RWPE1 (cell line): ENCODE measurements around the gene SRRM2.

Experiments
- CTCF ChIA-PET: fragments of 350-600 bp; sonication (Branson Sonifier 250); formaldehyde crosslinking; extraction: SDS; loops from one replicate; lab custom pipeline; 2021; lab: Yijun Ruan, JAX
- POLR2A ChIA-PET: fragments of 400-600 bp; formaldehyde crosslinking; extraction: SDS; loops from one replicate; lab custom pipeline; 2020; ENCODE audit warnings: antibody characterized with exemption; ENCODE audit not compliant: low non-redundant PET; lab: Yijun Ruan, JAX
- DNase-seq: peaks from one replicate; pipeline ENCODE4 v3.0.0; 2012; ENCODE audit warnings: low spot score
- H3K27ac ChIP-seq: fragments of 450-650 bp; 2 replicates; pipeline ENCODE4 v1.5.1; 2017
- TF ChIP-seq, protein P1 (sequence below): fragments of 450-650 bp; conservative IDR thresholded peaks from 2 replicates; pipeline ENCODE4 v1.5.1; 2017; ENCODE audit warnings: low read depth, mild to moderate bottlenecking

SRRM2 gene

DNA sequence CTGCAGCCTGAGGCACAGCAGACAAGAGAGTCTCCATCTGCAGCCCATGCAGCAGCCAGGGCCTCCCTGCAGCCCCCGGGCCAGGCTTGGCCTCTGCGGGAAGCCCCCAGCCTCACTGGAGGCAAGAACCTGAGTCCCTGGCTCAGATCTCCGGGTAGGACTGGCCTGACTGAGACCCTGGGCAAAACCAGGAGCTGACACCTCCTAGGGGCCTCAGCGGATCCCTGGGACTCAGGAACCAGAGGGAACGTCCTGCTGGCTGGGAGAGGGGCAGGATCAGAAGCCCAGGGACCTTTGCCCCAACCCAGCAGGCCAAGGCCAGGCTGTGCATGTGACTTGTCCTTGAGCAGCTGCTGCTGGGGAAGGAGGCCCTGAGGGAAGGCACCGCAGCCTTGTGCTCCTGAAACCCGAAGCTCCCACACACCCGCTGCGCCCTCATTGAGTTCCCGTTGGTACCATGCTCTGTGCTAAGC, 62.9 kb downstream of the SRRM2 start:
- CTCF ChIA-PET, result no interaction called here
- POLR2A ChIA-PET, result no interaction called here

DNA sequence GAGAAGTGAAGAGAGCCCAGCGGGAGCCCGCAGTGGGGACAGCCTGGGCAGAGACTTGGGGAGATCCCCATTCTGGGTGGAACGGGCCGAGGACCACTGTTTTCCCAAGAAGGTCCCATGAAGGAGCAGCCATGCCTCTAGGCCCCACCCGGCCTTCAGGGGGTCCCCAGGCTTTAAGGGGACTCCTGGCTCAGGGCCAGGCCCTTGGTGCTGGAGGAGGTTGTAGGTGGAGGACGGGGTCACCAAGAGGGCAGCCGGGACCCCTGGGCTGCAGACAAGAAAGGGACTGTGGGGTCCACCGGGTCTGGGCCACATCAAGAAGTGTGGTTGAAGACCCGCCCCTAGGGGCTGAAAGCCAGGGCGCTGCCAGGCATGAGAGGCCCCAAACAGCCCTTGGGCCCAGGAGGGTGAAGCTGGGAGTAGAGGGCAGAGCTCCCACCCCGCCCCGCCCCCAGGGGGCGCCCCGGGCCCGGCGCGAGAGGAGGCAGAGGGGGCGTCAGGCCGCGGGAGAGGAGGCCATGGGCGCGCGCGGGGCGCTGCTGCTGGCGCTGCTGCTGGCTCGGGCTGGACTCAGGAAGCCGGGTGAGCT, 64.4 kb downstream of the SRRM2 start, which contains the start of gene PRSS21:
TSS of gene PRSS21 (plus strand) at position 487 of the 589 bp plus-strand sequence. CDS start at position 519, 32 bp downstream.
- POLR2A ChIA-PET, result no interaction called here
- peak; percentile 25 for DNase-seq
- CTCF ChIA-PET, result no interaction called here
- TF ChIP-seq, protein P1, sequence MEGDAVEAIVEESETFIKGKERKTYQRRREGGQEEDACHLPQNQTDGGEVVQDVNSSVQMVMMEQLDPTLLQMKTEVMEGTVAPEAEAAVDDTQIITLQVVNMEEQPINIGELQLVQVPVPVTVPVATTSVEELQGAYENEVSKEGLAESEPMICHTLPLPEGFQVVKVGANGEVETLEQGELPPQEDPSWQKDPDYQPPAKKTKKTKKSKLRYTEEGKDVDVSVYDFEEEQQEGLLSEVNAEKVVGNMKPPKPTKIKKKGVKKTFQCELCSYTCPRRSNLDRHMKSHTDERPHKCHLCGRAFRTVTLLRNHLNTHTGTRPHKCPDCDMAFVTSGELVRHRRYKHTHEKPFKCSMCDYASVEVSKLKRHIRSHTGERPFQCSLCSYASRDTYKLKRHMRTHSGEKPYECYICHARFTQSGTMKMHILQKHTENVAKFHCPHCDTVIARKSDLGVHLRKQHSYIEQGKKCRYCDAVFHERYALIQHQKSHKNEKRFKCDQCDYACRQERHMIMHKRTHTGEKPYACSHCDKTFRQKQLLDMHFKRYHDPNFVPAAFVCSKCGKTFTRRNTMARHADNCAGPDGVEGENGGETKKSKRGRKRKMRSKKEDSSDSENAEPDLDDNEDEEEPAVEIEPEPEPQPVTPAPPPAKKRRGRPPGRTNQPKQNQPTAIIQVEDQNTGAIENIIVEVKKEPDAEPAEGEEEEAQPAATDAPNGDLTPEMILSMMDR, result peak; percentile 66
- peak within 1 kb of the TSS; percentile 75 for H3K27ac ChIP-seq

More for the DNA sequence above, 62.9 kb downstream of the SRRM2 start:
- no peak for DNase-seq
- TF ChIP-seq, protein P1, result no peak
- no peak overlapping the region for H3K27ac ChIP-seq

DNA sequence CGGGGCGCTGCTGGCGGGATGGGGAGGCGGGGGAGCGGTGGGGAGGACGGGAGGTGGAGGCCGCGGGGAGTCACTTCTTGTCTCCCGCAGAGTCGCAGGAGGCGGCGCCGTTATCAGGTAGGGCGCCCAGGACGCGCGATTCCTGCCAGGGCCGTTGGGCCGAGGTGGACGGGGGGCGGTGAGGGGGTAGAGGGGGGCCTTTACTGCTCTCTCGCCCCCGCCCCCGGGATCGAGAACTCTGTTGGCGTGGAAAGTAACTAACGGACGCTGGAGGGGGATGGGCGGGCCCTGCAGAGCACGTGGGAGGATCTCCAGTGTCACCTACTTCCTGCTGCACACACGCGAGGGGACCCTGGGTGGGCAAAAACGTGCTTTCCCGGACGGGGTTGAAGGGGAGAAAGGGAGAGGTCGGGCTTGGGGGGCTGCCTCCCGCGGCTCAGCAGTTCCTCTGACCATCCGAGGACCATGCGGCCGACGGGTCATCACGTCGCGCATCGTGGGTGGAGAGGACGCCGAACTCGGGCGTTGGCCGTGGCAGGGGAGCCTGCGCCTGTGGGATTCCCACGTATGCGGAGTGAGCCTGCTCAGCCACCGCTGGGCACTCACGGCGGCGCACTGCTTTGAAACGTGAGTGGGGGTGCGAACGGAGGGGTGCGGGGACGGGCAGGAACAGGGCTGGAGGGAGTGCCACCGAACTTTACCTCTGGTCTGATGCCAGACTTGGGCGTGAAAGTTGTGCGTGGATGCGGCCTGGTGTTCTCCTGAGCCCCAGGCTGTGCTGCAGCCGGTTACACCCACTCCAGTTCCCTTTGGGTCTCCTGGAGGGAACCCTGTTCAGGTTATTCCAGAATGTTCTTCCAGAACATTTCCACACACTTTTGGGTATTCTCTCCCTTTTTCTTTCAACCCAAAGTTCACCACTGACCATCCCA, 65.2 kb downstream of the SRRM2 start:
- no peak for DNase-seq
- ChIA-PET CTCF (no interaction called here), POLR2A (no interaction called here)
- TF ChIP-seq, protein P1, result 0 out of 2 replicates have a peak, but pooled peaks have one; percentile 25
- peak overlapping the region; percentile 75 for H3K27ac ChIP-seq

DNA sequence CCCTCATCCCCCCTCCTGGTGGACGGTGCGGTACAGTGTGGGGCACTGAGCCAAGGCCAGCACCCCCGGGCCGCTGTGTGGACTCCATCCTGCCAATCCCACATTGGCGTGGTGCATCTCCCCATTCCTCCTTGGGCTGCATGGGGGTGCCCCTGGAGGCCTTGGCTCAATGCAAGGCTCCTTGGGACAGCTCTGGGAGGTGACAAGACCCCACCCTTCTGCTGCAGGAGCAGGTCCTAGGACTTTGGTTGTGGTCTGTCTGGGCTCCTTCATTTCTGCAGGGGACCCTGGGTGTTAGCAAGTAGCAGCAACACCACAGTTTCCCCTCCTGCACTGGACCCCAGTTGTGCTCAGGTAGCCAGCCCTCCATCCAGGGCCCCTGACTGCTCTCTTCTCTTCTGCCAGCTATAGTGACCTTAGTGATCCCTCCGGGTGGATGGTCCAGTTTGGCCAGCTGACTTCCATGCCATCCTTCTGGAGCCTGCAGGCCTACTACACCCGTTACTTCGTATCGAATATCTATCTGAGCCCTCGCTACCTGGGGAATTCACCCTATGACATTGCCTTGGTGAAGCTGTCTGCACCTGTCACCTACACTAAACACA, 65.9 kb downstream of the SRRM2 start:
- peak overlapping the region; percentile 75 for H3K27ac ChIP-seq
- TF ChIP-seq, protein P1, result no peak
- ChIA-PET POLR2A (no interaction called here), CTCF (no interaction called here)
- no peak for DNase-seq

DNA sequence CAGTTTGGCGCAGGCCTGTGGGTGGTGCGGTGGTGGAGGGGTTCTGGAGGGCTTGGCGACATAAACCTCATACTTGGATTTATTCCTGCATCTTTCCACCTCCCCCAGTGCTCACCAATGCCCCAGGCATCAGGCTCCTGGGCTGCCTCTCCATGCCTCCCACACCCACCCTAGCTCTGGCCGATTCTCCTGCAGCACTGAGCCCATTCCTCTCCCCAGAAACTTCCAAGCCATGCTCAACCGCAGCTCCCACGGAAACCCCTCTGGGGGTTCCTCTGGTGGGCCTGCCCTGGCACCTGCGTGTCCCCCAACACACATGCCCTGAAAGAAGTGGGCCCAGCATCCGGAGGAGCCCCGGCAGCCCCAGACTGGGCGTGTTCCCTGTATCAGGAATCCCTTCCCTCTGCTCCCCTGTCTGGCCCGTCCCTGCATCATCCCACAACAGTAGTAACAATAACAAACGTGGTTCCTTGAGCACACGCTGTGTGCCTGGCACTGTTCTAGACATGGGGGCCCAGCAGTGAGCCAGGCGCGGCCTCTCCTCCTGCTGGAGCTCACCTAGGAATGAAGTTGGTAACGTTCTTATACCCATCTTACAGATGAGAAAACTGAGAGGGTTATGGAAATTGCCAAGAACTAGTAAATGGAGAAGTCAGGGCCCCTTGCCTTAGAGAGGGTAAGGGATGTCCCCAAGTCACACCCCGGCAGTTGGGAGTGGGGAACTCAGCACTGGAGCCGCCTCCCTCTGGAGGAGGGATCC, 66.9 kb downstream of the SRRM2 start:
- no peak for DNase-seq
- H3K27ac ChIP-seq, result peak overlapping the region; percentile 75
- ChIA-PET POLR2A (no interaction called here), CTCF (no interaction called here)
- TF ChIP-seq, protein P1, result no peak
